IPS DF 4.7 (cell line): Measurements from ENCODE around the gene KCNJ14.

Experiments used
- DNase-seq: peaks from one replicate; pipeline ENCODE4 v3.0.0-alpha.2; 2013; ENCODE audit warnings: low spot score; ENCODE audit errors: extremely low read depth

Gene KCNJ14

GRCh38 chr19:48455171-48455907 is at the start of gene KCNJ14:
Gene KCNJ14 (plus strand): TSS chr19:48455574. CDS start chr19:48461725, 6,151 bp downstream.
- no peak for DNase-seq

DNA sequence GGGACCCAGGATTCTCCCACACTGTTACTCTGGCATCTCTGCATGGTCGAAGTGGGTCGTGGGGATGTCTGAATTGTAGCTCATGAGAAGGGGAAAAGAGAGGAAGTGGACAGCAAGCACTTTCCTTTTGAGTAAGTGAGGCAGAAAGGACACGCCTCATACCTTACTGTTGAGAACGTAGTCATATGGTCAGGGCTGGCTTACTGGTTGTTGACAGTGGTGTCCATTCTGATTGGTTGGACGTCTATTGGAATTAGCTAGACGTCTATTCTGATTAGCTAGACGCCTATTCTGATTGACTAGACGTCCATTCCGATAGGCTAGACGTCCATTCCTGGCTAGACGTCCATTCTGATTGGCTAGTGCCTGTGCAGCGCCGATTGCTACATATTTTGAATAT is 49.5 kb upstream of the KCNJ14 start:
- no peak for DNase-seq

GRCh38 chr19:48413879-48414587 is 41.3 kb upstream of the KCNJ14 start:
- no peak for DNase-seq

DNA sequence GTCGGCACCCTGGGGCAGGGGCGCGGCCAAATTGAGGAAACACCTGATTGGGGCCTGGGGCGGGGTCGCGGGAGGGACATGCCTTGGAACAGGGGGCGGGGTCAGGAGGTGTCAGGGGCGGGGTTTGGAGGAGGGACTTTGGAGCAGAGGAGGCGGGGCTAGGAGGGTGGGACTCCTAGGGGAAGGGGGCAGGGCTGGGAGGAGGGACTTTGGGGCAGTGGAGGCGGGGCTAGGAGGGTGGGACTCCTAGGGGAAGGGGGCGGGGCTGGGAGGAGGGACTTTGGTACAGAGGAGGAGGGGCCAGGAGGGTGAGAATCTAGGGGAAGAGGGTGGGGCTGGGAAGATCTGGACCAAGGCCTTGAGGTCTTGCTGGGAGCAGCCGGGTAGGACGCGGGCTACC is 40.0 kb upstream of the KCNJ14 start:
- no peak for DNase-seq

DNA sequence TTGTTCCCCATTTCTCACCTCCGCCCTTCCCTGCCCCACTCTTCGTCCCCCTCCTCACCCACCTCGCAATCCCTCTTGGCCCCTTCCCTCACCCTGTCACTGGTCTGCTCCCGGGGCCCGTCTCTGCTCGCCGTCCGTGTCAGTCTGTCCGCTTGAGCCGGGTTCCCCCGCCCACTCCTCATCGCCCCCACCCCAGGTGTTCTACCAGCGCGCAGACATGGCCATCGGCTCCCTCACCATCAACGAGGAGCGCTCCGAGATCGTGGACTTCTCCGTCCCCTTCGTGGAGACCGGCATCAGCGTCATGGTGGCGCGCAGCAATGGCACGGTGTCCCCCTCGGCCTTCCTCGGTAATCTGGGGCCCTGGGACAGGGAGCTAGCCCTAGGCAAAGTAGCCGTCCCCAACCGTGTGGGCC is 39.6 kb upstream of the KCNJ14 start:
- DNase-seq, result no peak

DNA sequence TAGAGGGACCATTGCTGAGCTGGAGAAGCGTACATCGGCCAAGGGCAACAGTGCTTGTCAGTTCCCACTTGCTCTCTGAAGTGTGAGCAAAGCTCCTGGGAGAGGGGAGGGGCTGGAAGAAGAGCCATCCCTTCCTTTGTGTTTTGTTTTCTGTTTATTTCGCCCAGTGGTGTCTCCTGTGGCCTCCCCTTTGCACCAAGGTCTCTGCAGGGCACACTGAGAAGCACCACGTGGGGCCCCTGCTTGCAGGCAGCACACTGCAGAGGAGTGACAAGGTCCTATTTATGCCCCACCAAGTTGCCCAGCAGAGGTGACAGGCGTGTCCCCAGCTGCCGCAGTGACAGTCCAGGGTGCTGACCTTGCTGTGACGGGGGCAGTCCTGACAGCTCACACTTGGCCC is 38.0 kb upstream of the KCNJ14 start:
- DNase-seq, result no peak

DNA sequence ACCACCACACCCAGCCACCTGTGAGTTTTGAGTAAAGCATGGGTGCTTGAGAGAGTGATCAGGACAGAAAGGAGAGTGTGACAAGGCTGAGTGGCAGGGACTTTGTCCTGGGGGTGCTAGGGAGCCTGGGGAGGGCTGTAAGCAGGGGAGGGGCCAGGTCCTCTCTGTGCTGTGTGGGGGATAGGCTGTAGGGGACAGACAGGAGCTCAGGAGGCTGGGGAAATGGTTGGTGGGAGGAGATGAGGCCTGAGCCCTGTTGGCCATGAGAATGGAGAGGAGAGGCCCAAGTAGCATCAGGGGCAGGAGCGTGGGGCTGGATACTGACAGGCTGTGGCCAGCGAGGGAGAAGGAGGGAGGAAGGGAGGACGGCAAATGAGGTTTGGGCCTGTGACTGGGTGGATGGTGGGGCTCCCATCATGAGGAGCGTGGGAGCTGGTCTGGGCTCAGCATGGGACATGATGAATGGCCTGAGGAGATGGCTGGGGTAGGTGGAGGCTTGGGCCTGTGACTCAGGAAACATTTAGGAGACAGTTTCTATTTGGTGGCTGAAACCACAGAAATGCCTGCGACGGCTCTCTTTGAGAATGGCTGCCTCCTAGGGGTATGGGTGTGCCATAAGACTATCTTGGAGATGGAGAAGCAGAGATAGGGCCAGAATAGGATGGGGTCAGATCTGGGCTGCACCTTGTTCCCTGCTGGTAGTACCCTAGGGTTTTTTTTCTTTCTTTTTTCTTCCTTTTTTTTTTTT is 36.9 kb upstream of the KCNJ14 start:
- DNase-seq, result no peak

- DNase-seq, result no peak
These were observed 36.0 kb upstream of the KCNJ14 start for GRCh38 chr19:48419158-48419920.

GRCh38 chr19:48421548-48421947 is 33.8 kb upstream of the KCNJ14 start:
- no peak for DNase-seq

DNA sequence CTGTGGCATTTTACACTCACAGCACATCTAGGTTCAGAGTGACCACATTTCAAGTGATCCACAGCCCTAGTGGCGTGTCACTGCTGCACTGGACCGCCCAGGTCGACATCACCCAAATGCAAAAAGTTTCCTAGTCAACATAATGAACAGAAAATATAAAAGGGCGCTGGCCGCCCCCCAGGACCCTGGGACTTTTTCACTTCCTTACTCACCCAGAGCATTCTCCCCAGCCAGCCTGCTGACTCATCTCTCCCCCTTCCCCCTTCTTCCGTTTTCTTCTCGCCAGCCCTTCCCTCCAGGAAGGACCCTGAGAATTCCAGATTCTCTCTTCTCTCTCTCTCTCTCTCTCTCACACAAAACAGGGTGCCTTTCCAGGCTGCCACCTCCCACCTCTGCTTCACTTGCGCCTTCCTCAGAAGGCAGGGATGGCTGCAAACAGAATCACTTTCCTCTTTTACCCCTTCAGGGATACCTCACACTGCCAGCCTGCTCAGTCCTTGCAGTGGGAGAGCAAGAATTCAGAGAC is 30.6 kb upstream of the KCNJ14 start:
- DNase-seq, result no peak

DNA sequence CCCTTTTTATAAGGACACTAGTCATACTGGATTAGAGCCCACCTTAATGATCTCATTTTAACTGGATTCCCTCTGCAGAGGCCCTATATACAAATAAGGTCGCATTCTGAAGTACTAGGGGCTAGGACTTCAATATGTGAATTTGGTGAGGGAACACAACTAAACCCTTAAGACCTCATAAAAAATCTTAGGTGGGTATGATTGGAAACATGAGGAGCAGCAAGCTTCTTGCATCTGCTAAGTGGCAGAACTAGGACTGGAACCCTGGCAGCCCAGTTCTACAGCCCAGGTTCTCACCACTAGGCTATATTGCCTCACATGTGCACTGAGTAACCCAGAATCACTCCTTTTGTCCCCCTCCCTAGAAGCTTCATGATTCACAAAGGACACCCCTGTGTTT is 26.7 kb upstream of the KCNJ14 start:
- no peak for DNase-seq

GRCh38 chr19:48433337-48433736 is 22.0 kb upstream of the KCNJ14 start:
- DNase-seq, result no peak

GRCh38 chr19:48436586-48436985 is 18.8 kb upstream of the KCNJ14 start:
- DNase-seq, result no peak

DNA sequence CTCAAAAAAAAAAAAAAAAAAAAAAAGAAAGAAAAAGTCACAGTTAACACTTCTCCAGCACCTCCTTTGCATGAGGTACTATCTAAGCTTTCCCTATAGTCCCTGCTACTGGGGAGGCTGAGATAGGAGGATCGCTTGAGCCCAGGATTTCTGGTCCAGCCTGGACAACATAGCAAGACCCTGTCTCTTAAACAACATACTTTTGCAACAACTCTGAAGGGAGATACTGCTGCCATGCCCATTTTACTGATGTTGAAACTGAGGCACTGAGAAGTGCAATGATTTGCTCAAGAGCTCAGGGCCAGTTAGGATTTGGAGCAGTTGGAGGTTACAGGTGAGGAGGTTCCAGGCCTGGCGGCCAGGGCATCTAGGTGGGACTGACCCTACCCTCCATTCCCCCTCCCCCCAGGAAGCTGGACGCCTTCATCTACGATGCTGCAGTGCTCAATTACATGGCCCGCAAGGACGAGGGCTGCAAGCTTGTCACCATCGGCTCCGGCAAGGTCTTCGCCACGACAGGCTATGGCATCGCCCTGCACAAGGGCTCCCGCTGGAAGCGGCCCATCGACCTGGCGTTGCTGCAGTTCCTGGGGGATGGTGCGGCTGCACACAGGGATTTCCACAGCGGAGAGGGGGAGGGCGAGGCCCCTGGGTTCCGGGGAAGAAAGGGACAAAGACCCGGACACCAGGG is 13.9 kb upstream of the KCNJ14 start:
- no peak for DNase-seq

- DNase-seq, result no peak
These were observed 13.0 kb upstream of the KCNJ14 start for GRCh38 chr19:48442116-48443035.

GRCh38 chr19:48443256-48443655 is 12.1 kb upstream of the KCNJ14 start:
- DNase-seq, result no peak

- no peak for DNase-seq
These were observed 11.6 kb upstream of the KCNJ14 start for GRCh38 chr19:48443731-48444128.

DNA sequence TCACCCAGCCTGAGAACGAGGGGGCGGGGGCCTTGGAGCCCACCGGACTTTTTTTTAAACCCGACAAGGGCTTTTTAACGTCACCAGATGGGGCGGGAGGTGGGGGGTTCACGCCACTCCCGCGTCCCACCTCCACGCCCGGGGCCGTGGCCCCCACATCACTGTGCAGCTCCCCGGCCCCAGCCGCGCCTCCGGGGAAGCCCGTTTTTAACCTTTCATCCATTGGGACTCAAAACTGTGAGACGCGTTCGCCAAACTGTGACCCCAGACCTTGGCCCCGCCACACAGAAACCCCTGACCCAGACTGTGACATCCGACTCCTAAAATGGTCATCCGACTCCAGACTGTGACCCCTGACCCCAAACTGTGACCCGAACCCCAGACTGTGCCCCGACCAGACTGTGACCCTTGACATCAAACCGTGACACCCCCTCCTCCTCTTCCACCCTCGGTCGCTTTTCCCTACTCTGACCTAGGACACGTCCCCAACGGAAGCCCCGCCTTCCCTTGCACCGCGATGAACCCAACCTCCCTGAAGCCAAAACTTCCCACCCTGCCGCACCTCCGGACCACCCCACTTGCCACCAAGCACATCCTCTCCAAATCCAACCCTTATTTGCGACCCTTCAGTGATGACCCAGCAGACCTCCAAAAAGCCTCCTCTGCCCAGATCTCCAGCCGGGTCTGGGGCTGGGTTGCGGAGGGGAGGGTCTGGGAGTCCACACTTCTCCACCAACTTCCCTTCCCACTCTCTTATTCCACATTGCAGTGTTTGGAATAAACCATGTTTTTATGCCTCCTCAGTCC is 11.0 kb upstream of the KCNJ14 start:
- no peak for DNase-seq

GRCh38 chr19:48444936-48445200 is 10.5 kb upstream of the KCNJ14 start:
- no peak for DNase-seq
